ENCODE results near the gene ERBIN.
"Not testable (repeated sequence)": the region's sequence is repeated elsewhere in the genome, so short reads cannot be mapped to it uniquely, and the experiment has no call there.

The ERBIN gene

GRCh38 chr5:66009277-66009676 lies 82.9 kb downstream of the ERBIN start:
- DNase-seq (ENCODE audit: low read depth): no peak

- no peak for DNase-seq (ENCODE audit: low read depth)
Measured at GRCh38 chr5:66010476-66010875, 84.1 kb downstream of the ERBIN start.

GRCh38 chr5:66012271-66012670 lies 85.9 kb downstream of the ERBIN start:
- DNase-seq (ENCODE audit: low read depth): no peak

- no peak for DNase-seq (ENCODE audit: low read depth)
Measured at GRCh38 chr5:66013397-66013796, 87.0 kb downstream of the ERBIN start.

- no peak for DNase-seq (ENCODE audit: low read depth)
Measured at GRCh38 chr5:66013906-66014305, 87.5 kb downstream of the ERBIN start.

GRCh38 chr5:66015196-66015960 lies 89.0 kb downstream of the ERBIN start:
- DNase-seq (ENCODE audit: low read depth): no peak

GRCh38 chr5:66021585-66021984 lies 95.2 kb downstream of the ERBIN start:
- peak; percentile 21 for DNase-seq (ENCODE audit: low read depth)

GRCh38 chr5:66039296-66039695 lies 112.9 kb downstream of the ERBIN start:
- DNase-seq (ENCODE audit: low read depth): no peak

GRCh38 chr5:66039701-66040100 lies 113.3 kb downstream of the ERBIN start:
- DNase-seq (ENCODE audit: low read depth): no peak

- DNase-seq (ENCODE audit: low read depth): peak; percentile 4
Measured at GRCh38 chr5:66041627-66042026, 115.3 kb downstream of the ERBIN start.

- DNase-seq (ENCODE audit: low read depth): no peak
Measured at GRCh38 chr5:66057239-66057638, 130.9 kb downstream of the ERBIN start.

- DNase-seq (ENCODE audit: low read depth): not testable (repeated sequence)
Measured at GRCh38 chr5:66061320-66061719, 134.9 kb downstream of the ERBIN start.

GRCh38 chr5:66063061-66063460 lies 136.7 kb downstream of the ERBIN start:
- DNase-seq (ENCODE audit: low read depth): not testable (repeated sequence)

- no peak for DNase-seq (ENCODE audit: low read depth)
Measured at GRCh38 chr5:66066826-66067225, 140.5 kb downstream of the ERBIN start.

- DNase-seq (ENCODE audit: low read depth): no peak
Measured at GRCh38 chr5:66072031-66072430, 145.7 kb downstream of the ERBIN start.

- no peak for DNase-seq (ENCODE audit: low read depth)
Measured at GRCh38 chr5:66074901-66075300, 148.5 kb downstream of the ERBIN start.

- DNase-seq (ENCODE audit: low read depth): peak; percentile 12
Measured at GRCh38 chr5:66080664-66081063, 154.3 kb downstream of the ERBIN start.

- no peak for DNase-seq (ENCODE audit: low read depth)
Measured at GRCh38 chr5:66089384-66089783, 163.0 kb downstream of the ERBIN start.

GRCh38 chr5:66100851-66101250 lies 174.5 kb downstream of the ERBIN start:
- no peak for DNase-seq (ENCODE audit: low read depth)

GRCh38 chr5:66113160-66113559 lies 186.8 kb downstream of the ERBIN start:
- DNase-seq (ENCODE audit: low read depth): peak; percentile 39

GRCh38 chr5:66118304-66118703 lies 191.9 kb downstream of the ERBIN start:
- no peak for DNase-seq (ENCODE audit: low read depth)

GRCh38 chr5:66122379-66123034 lies 196.1 kb downstream of the ERBIN start:
- DNase-seq (ENCODE audit: low read depth): no peak

- no peak for DNase-seq (ENCODE audit: low read depth)
Measured at GRCh38 chr5:66129144-66129543, 202.8 kb downstream of the ERBIN start.

- DNase-seq (ENCODE audit: low read depth): no peak
Measured at GRCh38 chr5:66130493-66130892, 204.1 kb downstream of the ERBIN start.

All from fibroblast of gingiva (primary cell).